T47D (cell line): ENCODE data around the gene CARD11.
"Not testable (repeated sequence)": the region's sequence is repeated elsewhere in the genome, so short reads cannot be mapped to it uniquely, and the experiment has no call there.

ENCODE experiments used
- DNase-seq, 2 experiments: peaks; one replicate each; pipeline versions ENCODE4 v3.0.0 to v3.0.0-alpha.2; 2011 to 2012; ENCODE audit warnings: low read depth in 1 of 2, low spot score in 1 of 2
- JUND ChIP-seq: IDR thresholded peaks from 2 replicates; pipeline ENCODE4 v1.6.1; 2012; ENCODE audit warnings: low read depth
- in situ Hi-C: cut with HindIII; loops from 2 replicates; pipeline ENCODE4 v1.10.0; 2016; ENCODE audit warnings: low sequenced_read_pairs, low pct_unique_long_range_greater_than_20kb

The CARD11 gene

DNA sequence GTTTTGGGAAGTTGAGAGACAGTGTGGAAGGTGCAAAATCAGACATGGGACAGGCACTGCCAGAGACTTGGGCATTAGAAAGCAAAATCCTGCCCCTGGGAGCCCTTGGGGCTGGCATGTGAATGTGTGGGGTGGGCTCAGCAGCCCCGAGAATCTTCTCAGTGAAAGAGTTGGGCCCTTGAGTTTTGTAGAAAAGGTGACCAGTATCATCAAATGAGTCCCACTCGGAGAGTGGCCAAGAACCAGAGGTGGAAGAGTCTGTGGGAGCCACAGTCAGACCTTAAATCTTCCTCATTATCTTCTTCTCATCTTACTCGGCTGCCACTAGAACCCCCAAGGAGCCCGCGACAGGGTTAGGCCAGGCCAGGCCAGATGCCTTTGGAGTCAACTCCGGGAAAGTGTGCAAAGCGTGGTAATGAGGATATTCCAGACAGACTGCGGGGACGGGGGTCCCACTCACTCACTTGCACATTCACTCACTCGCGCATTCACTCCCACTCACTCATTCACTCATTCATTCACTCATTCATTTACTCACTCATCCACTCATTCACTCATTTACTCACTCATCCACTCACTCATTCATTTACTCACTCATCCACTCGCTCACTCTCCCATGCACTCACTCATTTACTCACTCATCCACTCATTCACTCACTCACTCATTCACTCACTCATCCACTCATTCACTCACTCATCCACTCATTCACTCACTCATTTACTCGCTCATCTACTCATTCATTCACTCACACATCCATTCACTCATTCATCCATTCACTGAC lies 74.9 kb downstream of the CARD11 start:
- no peak for DNase-seq
- in situ Hi-C loops = no loop called here

DNA sequence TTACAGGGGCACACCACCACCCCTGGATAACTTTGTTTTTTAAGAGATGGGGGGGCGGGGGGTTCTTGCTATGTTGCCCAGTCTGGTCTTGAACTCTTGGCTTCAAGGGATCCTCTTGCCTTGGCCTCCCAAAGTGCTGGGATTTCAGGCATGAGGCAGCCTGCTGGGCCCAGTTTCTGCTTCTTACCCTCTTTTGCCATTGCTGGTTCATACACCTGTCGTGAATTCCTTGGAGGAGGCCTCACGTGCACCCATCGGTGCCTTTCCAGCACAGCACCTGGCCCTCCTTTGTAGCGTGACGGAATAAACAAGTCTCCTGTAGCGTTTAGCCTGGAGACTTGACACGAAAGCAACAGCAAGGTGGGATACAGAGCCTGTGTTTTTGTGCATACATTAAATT lies 75.5 kb downstream of the CARD11 start:
- no peak for DNase-seq
- in situ Hi-C loops = no loop called here
- no peak for TF ChIP-seq JUND

More for the DNA sequence above, 74.9 kb downstream of the CARD11 start:
- TF ChIP-seq JUND = no peak

DNA sequence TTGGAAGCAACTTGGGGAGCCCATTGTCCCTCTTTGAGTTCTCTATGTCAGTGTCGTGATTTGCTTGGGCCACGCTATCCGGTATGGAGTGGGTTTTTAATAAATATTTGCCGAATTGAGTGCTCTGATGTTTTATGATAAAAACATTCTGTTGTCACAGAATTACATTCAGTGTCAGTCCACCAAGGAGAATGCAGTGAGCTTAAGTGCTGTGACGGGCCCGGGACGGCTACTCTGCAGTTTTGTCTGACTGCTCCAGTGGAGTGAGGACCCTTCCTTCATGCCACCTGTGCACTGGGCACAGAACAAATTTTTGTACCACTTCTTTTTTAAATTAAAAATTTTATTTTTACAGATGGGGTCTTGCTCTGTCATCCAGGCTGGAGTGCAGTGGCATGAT lies 76.0 kb downstream of the CARD11 start:
- in situ Hi-C loops = no loop called here
- no peak for TF ChIP-seq JUND
- no peak for DNase-seq

DNA sequence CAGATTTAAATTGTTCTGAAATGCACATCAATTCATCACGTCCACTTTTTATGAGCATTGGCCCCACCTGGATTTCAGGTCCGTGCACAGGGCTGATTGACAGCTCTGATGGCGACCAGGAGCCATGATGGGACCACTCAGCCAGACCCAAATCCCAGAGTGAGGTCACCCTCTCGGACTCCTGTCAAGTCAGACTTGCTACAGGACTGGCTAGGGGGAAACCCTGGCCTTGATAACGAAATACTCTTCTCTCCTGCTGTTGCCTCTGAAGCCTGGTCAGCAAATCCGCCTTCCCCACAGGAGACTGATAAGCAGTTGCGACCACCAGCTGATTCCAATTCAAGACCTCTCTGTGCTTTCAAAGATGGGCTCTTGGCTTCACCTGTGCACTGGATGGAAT lies 76.4 kb downstream of the CARD11 start:
- DNase-seq = no peak
- TF ChIP-seq JUND = no peak
- in situ Hi-C loops = no loop called here

DNA sequence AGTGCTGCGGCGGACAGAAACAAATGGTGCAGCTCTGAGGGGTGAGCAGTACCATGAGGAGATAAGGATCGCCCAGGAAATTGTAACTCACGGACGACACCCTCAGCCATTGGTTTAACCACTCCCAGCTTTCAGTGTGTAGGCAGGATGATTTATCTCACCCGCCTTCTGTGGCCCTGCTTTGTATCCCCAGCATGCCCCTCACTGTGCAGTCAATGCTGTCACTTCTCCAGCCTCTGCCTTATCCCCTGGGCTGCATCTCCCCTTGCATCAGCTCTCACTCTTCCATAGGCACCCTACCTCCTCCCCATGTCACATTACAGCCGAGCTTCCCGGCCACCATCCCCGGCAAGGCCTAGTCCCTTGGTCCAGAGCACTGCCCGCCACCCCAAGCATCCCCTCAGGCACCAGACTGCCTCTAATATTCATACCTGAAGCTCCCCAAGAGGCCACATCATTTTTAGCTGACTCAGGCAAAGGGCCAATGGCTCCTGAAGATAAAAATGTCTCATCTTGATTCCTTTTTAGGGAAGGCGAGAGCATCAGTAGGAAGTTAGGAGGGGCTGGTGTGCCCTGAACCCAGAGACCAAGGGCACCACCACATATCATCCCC lies 77.1 kb downstream of the CARD11 start:
- no peak for DNase-seq
- no peak for TF ChIP-seq JUND
- in situ Hi-C loops = no loop called here

DNA sequence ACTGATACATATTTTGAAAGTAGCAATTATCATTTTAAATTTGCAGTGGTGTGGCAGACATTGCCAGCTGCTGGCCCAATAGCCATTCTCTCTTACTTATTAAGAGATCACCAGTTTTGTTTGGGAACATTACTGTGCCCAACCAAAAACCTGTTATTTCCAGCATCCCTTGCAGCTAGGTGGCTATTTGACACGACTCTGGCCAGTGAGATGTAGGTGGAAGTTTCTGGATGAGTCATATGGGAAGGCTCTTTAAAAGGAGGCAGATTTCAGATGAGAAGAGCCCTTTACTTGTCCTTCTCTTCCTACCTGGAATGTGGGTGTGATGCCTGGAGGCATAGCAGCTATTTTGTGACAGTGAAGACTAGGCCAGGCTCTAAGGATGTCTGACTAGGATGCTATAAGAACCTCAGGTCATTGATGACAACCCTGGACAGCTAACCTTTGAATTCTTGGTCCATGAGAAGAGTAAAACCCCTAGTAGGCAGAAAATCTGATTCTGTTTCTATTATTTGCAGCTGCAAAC lies 77.9 kb downstream of the CARD11 start:
- no peak for DNase-seq
- in situ Hi-C loops = no loop called here
- no peak for TF ChIP-seq JUND

DNA sequence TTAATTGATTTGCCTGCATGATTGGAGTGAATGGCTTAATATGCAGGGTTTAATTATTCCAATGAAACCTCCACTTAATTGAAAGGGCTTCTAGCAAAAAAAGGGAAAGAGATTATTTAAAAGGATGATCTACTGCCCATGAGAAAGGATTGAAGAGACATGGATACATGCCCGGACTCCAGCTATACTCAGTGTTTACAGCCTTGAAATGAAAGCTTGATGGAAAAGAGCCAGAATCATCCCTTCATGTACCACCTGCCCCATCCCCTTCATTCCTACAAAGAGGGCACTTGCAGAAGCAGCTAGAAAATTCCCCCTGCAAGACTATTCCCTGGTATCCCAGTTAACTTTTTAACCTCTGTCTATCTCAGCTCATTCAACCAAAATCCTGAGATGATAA lies 78.4 kb downstream of the CARD11 start:
- in situ Hi-C loops = no loop called here
- DNase-seq = no peak
- no peak for TF ChIP-seq JUND

DNA sequence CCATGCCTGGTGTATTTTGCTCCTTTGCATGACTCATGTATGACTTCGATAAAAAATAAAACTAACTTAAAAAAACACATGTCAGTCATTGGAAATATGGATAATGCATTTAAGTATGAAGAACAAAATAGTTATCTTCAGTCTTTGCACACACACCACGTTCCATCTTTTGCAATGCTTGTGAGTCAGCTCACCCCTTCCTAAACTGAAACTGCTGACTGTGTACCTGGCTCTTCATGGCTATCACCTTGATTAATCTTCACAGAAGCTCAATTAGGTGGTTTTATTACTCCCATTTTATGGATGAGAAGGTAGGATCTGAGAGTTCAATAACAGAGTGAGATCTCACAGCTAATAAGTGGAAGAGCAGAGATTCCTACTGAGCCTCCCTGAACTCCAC lies 79.5 kb downstream of the CARD11 start:
- TF ChIP-seq JUND = no peak
- in situ Hi-C loops = no loop called here
- DNase-seq = no peak

DNA sequence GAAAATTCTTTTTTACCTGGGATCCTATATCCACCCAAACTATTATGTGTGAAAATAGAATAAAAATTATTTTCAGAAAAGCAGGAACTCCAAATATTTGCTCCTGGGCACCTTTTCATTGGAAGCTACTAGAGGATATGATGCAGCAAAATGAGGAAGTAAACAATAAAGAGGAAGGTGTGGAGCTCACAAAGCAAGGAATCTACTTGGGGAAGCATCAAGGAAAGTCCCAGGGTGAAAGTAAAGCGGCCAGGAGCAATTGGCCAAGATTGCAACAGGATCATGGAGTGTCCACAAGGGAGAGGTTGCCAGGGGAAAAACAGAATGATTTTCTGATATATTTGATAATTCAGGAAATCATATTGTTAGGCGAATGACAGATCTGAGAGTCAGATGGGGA lies 80.8 kb downstream of the CARD11 start:
- in situ Hi-C loops = no loop called here
- DNase-seq = no peak
- no peak for TF ChIP-seq JUND

DNA sequence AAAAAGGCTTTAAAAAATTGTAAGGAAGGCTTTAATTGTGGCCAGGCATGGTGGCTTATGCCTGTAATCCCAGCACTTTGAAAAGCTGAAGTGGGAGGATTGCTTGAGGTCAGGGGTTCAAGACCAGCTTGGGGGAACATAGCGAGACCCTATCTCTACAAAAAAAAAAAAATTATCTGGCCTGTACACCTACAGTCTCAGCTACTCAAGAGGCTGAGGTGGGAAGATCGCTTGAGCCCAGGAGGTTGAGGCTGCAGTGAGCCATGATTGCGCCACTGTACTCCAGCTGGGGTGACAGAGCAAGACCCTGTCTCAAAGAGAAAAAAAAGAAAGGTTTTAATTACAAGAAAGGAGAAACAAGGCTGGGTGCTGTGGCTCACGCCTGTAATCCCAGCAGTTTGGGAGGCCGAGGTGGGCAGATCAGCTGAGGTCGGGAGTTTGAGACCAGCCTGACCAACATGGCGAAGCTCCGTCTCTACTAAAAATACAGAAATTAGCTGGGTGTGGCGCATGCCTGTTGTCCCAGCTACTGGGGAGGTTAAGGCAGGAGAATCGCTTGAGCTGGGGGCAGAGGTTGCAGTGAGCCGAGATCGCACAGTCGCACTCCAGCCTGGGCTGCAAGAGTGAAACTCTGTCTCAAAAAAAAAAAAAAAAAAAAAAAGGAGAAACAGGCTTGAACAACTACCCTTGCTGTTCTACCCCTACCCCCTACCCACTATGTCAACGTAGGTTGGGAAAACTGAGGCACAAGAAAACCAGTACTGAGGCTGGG lies 83.7 kb downstream of the CARD11 start:
- in situ Hi-C loops = no loop called here
- TF ChIP-seq JUND = no peak
- DNase-seq = no peak

DNA sequence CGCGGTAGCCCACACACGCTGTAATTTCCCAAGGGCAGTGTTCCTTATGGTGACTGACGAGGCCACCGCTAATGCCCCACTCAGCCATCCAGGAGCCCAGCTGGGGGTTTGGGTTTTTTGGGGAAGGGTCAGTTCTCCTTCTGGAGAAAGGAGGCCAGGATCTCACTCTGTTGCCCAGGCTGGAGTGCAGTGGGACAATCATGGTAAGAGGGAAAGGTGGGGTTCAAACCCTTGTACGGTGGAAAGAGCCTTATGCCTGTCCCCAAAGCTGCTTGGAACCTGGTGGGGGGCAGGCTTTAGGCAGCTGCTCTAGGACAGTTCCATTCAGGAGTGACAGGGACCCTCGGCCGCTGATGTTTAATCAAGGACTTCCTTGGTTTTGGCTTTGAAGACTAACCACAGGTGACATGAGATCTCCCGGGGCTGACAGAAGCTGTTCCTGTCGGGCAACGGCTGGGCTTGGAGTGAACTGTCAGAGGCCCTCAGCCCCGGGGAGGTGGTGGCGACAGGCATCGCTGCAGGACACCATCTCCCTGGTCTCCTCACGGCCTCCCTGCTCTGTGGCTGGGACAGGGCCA lies 84.5 kb downstream of the CARD11 start:
- no peak for DNase-seq
- in situ Hi-C loops = no loop called here
- TF ChIP-seq JUND = no peak

DNA sequence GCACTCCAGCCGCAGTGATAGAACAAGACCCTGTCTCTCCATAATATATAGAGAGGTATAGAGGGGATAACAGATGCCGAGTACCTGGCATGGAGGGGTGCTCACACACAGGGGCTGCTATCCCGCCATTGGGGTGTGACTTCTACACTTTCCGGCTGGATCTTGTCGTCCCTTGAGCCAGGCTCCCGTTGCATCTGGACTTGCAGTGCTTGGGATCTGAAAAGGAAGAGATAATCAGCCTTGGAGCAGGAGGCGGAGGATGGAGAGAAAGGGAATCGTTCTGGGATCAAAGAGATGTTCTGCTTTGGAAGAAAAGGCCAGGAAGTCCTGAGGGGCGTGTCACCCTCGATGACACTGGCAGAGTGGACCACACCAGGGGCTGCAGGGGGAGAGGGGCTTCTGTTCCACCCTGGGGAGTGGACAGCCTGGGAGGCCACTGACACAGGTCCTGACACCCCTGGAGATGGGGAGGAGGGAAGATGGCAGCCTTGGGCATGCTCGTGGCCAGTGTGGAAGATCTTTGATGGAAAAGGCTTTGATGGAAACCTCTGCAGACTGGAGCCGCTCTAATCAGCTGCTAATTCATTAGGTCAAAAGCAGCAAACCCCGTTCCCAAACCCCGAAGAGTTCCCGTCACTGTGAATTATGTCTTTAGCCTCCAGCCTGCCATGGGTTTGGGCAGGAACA lies 85.1 kb downstream of the CARD11 start:
- DNase-seq = no peak
- TF ChIP-seq JUND = no peak
- in situ Hi-C loops = no loop called here

DNA sequence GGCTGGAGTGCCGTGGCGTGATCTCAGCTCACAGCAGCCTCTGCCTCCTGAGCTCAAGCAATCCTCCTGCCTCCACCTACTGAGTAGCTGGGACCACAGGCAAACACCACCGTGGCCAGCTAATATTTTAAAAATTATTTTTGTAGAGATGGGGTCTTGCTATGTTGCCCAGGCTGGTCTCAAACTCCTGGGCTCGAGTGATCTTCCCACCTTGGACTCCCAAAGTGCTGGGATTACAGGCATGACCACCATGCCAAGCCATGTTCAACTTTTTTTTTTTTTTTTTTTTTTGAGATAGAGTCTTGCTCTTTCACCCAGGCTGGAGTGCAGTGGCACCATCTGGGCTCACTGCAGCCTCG lies 86.3 kb downstream of the CARD11 start:
- in situ Hi-C loops, DNase-seq: not testable (repeated sequence)
